ENCODE data around the gene SUCO. TPM values are rescaled to one million over a fixed set of nuclear protein-coding genes. Genes with fewer than 3 reads are reported as not detected.

The SUCO gene
- total RNA-seq, 1 donor = 41.6 TPM

DNA sequence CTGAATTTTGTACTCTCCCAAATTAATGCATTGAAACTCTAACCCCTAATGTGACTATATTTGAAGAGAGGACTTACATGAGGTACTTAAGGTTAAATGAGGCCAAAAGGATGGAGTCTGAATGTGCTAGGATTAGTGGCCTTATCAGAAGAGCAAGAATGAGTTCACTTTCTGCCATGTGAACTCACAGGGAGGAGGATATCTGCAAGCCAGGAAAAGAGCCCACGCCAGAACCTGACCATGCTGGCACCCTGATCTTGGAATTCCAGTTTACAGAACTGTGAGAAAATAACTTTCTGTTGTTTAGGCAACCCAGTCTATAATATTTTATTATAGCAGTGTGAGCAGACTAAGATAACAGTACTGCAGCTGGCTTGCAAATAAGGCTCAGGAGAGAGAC lies 113.7 kb downstream of the SUCO start:
- Histone ChIP-seq H3K27me3 (ENCODE audit: insufficient read depth, low read length) (no peaks in the 10 kb centered on the region), H3K27ac (ENCODE audit: low read depth, low read length) (no peak overlapping the region), H3K4me2 (ENCODE audit: insufficient read depth, low read length) (no peak overlapping the region), H3K4me1 (ENCODE audit: insufficient read depth, low read length) (peaks cover 23% of the 10 kb centered on the region), H3K79me2 (ENCODE audit: insufficient read depth, low read length) (no peaks in the 10 kb centered on the region), H3K9me3 (ENCODE audit: low read depth, low read length) (no peaks in the 10 kb centered on the region), H2AFZ (ENCODE audit: low read length) (no peak overlapping the region), H3K4me3 (ENCODE audit: insufficient read depth, low read length) (no peak overlapping the region), H4K20me1 (ENCODE audit: insufficient read depth, low read length) (no peaks in the 10 kb centered on the region), H3K36me3 (ENCODE audit: insufficient read depth, low read length) (no peaks in the 10 kb centered on the region)
- DNase-seq (ENCODE audit: insufficient read length, low spot score, missing footprints) = no peak
- TF ChIP-seq, protein P1, sequence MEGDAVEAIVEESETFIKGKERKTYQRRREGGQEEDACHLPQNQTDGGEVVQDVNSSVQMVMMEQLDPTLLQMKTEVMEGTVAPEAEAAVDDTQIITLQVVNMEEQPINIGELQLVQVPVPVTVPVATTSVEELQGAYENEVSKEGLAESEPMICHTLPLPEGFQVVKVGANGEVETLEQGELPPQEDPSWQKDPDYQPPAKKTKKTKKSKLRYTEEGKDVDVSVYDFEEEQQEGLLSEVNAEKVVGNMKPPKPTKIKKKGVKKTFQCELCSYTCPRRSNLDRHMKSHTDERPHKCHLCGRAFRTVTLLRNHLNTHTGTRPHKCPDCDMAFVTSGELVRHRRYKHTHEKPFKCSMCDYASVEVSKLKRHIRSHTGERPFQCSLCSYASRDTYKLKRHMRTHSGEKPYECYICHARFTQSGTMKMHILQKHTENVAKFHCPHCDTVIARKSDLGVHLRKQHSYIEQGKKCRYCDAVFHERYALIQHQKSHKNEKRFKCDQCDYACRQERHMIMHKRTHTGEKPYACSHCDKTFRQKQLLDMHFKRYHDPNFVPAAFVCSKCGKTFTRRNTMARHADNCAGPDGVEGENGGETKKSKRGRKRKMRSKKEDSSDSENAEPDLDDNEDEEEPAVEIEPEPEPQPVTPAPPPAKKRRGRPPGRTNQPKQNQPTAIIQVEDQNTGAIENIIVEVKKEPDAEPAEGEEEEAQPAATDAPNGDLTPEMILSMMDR (IDR thresholded peaks at IDR 0.05; ENCODE audit: extremely low read depth, low read depth, low read length) = no peak

DNA sequence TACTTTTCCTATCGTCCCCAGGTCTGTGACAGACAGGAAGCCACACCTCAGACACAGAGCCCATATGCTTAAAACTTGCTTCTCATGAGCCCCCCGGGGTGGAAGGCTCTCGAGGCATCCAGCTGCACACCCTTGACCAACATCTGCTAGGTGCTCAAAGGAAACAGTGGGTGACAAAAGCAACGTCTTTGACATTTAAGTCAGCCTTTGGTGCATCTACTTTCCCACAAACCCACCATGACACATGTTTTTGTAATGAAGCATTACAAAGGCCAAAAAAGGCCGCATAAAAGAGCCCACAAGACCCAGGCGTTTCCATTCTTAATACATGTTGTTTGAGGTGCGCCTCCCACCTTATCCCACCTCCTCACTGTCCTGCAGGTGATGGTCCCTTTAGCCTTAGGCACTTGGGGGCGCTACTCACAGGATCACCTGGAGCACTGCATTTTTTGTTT lies 114.2 kb downstream of the SUCO start:
- Histone ChIP-seq H3K4me3 (ENCODE audit: insufficient read depth, low read length) (no peak overlapping the region), H3K79me2 (ENCODE audit: insufficient read depth, low read length) (no peaks in the 10 kb centered on the region), H3K36me3 (ENCODE audit: insufficient read depth, low read length) (no peaks in the 10 kb centered on the region), H3K9me3 (ENCODE audit: low read depth, low read length) (no peaks in the 10 kb centered on the region), H3K27ac (ENCODE audit: low read depth, low read length) (no peak overlapping the region), H3K4me1 (ENCODE audit: insufficient read depth, low read length) (peaks cover 23% of the 10 kb centered on the region), H4K20me1 (ENCODE audit: insufficient read depth, low read length) (no peaks in the 10 kb centered on the region), H3K27me3 (ENCODE audit: insufficient read depth, low read length) (no peaks in the 10 kb centered on the region), H3K4me2 (ENCODE audit: insufficient read depth, low read length) (no peak overlapping the region), H2AFZ (ENCODE audit: low read length) (peak overlapping the region; percentile 8)
- DNase-seq (ENCODE audit: insufficient read length, low spot score, missing footprints) = no peak
- TF ChIP-seq, protein P1 (IDR thresholded peaks at IDR 0.05; ENCODE audit: extremely low read depth, low read depth, low read length) = no peak

DNA sequence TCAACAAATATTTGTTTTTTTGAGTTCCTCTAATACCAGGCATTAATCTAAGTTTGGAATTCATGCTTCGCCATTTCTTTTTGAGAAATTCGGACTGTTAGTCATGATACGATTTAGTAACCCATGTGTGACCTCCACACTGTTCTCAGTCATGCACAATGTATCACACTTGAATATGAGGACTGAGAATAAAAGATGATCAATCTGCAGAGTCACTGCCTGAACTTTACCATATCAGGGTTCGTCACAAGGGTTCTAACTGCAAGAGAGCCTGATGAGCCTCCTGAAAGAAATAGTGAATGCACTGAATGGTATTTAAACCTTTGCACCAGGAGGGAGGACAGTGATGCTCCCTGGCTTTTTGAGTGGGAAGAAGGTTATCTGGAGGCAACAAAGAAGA lies 115.0 kb downstream of the SUCO start:
- Histone ChIP-seq H3K4me2 (ENCODE audit: insufficient read depth, low read length) (no peak overlapping the region), H3K4me1 (ENCODE audit: insufficient read depth, low read length) (peaks cover 19% of the 10 kb centered on the region), H3K79me2 (ENCODE audit: insufficient read depth, low read length) (no peaks in the 10 kb centered on the region), H3K9me3 (ENCODE audit: low read depth, low read length) (no peaks in the 10 kb centered on the region), H3K36me3 (ENCODE audit: insufficient read depth, low read length) (no peaks in the 10 kb centered on the region), H3K27ac (ENCODE audit: low read depth, low read length) (peak overlapping the region; percentile 43), H3K4me3 (ENCODE audit: insufficient read depth, low read length) (no peak overlapping the region), H4K20me1 (ENCODE audit: insufficient read depth, low read length) (no peaks in the 10 kb centered on the region), H3K27me3 (ENCODE audit: insufficient read depth, low read length) (no peaks in the 10 kb centered on the region), H2AFZ (ENCODE audit: low read length) (no peak overlapping the region)
- DNase-seq (ENCODE audit: insufficient read length, low spot score, missing footprints) = no peak
- TF ChIP-seq, protein P1 (IDR thresholded peaks at IDR 0.05; ENCODE audit: extremely low read depth, low read depth, low read length) = no peak

DNA sequence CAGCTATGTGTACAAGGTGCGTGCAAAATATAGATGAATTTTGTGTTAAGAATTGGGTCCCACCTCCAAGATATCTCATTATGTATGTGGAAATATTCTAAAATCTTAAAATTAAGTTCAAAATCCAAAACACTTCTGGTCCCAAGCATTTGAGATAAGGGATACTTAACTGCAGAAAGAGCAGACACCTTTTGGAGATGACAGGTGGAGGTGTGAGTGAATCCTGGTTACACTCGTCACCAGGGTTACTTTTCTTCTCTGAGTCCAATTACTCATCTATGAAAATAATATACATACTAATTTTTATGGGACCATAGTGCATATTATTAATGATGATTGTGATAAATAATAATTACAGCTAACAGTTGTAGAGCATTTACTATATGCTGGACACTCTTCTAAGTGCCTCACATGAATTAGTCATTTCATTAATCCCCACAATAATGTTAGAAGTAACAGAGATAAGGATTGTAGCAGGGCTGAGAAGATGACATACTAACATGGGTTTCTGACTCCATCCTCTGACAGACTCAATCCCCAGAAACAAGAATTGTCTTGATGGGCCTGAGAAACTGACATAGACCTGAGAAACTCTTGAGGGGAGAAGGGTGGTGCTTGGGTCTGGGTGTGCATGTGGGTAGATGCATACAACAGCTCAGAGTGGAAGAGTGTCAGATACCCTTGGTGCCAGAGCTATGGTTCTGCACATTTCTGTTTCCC lies 117.7 kb downstream of the SUCO start:
- no peaks in the 10 kb centered on the region for H3K36me3 ChIP-seq (ENCODE audit: insufficient read depth, low read length)

More for the DNA sequence above, 117.7 kb downstream of the SUCO start:
- Histone ChIP-seq H3K79me2 (ENCODE audit: insufficient read depth, low read length) (no peaks in the 10 kb centered on the region), H3K27ac (ENCODE audit: low read depth, low read length) (no peak overlapping the region), H3K4me1 (ENCODE audit: insufficient read depth, low read length) (peaks cover 19% of the 10 kb centered on the region), H3K4me3 (ENCODE audit: insufficient read depth, low read length) (no peak overlapping the region), H3K9me3 (ENCODE audit: low read depth, low read length) (no peaks in the 10 kb centered on the region), H3K27me3 (ENCODE audit: insufficient read depth, low read length) (no peaks in the 10 kb centered on the region), H4K20me1 (ENCODE audit: insufficient read depth, low read length) (no peaks in the 10 kb centered on the region), H3K4me2 (ENCODE audit: insufficient read depth, low read length) (no peak overlapping the region), H2AFZ (ENCODE audit: low read length) (no peak overlapping the region)
- TF ChIP-seq, protein P1 (IDR thresholded peaks at IDR 0.05; ENCODE audit: extremely low read depth, low read depth, low read length) = no peak
- DNase-seq (ENCODE audit: insufficient read length, low spot score, missing footprints) = no peak
